ENCODE data around the gene TRPV2.
"Not testable (repeated sequence)": the region's sequence is repeated elsewhere in the genome, so short reads cannot be mapped to it uniquely, and the experiment has no call there.

DNA sequence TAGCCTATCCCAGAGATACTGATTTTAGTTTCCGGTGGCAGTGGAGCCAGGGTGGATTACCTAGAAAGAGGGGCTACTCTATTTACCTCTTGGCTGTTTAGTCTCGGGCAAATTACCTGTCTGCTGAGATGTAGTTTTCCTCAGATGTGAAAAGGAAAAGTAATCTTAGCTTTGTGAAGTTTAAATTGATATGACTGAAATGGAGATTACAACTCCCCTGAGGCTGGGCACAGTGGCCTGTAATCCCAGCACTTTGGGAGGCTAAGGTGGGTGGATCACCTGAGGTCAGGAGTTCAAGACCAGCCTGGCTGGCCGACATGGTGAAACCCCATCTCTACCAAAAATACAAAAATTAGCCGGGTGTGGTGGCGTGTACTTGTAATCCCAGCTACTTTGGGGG lies 25.0 kb downstream of the TRPV2 start:
- TF ChIP-seq, protein P1, sequence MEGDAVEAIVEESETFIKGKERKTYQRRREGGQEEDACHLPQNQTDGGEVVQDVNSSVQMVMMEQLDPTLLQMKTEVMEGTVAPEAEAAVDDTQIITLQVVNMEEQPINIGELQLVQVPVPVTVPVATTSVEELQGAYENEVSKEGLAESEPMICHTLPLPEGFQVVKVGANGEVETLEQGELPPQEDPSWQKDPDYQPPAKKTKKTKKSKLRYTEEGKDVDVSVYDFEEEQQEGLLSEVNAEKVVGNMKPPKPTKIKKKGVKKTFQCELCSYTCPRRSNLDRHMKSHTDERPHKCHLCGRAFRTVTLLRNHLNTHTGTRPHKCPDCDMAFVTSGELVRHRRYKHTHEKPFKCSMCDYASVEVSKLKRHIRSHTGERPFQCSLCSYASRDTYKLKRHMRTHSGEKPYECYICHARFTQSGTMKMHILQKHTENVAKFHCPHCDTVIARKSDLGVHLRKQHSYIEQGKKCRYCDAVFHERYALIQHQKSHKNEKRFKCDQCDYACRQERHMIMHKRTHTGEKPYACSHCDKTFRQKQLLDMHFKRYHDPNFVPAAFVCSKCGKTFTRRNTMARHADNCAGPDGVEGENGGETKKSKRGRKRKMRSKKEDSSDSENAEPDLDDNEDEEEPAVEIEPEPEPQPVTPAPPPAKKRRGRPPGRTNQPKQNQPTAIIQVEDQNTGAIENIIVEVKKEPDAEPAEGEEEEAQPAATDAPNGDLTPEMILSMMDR (IDR thresholded peaks at IDR 0.05) = not testable (repeated sequence)
- not testable (repeated sequence) for TF ChIP-seq POLR2A (IDR thresholded peaks at IDR 0.05)
